Brain pericyte (primary cell): ENCODE results near the gene MNX1.

Experiments used
- DNase-seq: peaks from one replicate; pipeline ENCODE4 v3.0.0-alpha.2; 2012; ENCODE audit warnings: low read depth, low spot score

Gene MNX1

DNA sequence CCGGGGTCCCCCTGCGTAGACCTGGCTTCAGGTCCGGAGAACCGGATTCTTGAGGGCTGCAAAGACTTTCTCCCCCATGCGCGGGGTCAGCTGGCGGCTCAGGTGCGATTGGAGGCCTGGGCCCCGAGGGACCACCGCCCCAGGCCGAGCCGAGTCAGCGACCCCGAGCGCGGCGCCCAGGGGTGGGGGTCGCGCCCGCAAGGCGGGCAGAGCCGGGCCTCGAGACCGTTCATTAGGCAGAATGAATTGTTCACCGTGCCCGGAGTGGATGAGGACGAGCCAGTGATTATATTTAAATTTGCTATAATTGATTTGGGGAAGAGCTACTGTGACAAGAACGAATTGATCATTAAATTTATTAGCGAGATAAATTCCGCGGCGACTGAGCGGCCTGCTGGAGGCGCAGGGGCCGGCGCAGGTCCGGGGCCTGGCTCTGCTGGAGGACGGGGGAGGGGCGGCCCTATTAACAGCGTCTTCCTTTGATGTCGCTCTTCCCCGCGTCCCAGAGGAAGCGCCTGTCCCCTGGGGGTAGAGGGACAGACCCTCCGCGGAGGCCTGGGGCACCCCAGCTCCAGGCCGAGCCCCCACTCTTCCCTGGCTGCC is 7.5 kb downstream of the MNX1 start:
- no peak for DNase-seq

DNA sequence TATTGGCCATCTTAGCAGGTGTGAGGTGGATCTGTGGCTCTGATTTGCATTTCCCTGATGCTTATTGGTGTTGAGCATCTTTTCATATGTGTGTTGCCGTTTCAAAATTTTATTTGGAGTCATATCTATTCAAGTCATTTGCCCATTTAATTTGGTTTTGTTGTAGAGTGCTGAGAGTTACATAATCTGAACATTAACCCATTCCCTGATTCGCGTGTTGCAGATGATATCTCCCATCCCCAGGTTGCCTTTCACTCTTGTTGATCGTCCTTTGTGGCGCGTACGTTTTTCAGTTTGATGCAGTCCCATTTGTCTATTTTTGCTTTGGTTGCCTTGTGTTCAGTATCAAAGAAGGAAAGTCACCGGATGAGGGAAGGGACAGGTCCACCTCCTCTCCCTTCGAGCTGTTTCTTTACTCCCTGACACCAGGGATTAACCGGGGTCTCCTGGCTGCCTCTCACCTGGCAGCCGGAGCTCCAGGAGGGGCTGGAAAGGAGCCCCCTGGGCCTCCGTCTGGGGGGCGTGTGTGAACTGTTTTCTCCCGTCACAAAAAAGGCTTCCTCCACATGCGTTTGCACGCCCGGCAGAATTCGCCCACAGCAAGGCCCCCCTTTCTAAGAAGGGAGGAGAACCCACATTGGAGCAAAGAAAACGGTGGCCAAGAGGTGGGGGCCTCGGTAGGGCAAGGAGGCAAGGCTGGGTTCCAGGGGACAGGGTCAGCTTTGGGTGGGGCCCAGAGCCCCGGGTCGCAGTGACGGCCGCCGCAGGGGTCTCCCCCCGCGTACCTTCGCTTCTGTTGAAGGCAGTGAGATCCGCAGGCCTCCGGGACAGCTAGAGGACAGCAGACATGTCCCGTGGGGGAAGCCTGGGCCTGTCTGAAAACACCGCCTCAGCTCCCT is 8.3 kb downstream of the MNX1 start:
- no peak for DNase-seq

DNA sequence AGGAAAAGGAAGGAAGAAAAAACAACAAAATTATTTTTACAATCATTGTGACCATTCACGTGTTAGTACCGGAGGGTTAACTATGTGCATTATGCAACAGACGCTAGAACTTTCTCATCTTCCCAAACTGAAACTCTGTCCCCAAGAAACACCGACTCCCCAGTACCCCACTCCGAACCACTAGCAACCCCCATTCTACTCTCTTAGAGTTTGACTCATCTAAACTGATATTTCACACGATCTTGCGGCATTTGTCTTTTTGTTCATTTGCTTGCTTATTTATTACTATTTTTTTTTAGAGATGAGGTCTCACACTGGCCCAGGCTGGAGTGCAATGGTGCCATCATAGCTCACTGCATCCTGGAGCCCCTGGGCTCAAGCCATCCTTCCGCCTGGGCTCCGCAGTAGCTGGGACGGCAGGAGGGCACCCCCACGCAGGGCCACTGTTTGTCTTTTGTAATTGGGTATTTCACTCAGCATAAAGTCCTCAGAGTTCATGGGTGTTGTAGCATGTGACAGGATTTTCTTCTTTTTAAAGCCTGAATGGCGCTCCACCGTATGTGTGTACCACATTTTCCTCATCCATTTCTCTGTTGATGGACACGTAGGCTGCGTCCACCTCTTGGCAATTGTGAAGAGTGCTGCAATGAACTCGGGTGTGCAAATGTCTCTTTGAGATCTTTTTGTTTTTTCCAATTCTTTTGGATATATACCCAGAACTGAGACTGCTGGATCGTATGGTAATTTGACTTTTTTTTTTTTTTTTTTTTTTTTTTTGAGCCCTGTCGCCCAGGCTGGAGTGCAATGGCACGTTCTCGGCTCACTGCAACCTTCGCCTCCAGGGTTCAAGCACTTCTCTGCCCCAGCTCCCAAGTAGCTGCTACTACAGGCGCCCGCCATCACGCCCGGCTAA is 9.5 kb downstream of the MNX1 start:
- no peak for DNase-seq

DNA sequence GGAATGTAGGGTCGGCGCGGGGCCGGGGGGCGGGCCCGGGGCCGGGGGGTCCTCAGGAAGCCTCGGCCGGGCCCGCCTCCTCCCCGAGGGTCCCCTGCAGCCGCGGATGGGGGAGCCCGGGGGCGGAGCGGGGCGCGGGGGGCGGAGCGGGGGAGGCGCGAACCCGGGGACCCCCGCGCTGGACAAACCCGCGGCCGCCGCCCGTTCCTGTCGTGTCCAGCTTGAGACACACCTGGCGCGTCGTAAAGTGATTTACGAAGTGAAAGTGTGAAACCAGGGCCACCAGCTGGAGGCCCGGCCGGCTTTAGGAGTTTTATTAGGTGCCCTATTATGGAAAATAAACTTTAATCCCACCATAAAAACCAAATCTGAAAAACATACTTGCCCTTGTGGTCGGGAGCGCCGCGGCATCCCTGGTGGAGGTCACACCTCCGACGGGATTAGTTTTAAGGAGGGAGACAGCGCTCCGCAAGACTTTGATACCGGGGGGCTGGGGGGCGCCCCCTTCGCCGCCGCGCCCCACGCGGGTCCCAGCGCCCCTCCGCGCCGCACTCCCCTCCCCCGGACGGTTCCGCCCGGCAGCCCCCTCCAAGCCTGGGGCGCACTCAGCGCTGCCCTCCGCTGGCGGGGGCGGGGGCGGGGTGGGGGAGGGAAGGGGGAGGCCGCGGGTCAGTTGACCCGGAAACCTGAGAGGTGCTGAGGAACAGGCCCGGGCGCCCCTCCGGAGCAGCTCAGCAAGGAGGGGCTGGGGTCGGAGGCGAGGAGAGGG is 10.3 kb downstream of the MNX1 start:
- DNase-seq: no peak

DNA sequence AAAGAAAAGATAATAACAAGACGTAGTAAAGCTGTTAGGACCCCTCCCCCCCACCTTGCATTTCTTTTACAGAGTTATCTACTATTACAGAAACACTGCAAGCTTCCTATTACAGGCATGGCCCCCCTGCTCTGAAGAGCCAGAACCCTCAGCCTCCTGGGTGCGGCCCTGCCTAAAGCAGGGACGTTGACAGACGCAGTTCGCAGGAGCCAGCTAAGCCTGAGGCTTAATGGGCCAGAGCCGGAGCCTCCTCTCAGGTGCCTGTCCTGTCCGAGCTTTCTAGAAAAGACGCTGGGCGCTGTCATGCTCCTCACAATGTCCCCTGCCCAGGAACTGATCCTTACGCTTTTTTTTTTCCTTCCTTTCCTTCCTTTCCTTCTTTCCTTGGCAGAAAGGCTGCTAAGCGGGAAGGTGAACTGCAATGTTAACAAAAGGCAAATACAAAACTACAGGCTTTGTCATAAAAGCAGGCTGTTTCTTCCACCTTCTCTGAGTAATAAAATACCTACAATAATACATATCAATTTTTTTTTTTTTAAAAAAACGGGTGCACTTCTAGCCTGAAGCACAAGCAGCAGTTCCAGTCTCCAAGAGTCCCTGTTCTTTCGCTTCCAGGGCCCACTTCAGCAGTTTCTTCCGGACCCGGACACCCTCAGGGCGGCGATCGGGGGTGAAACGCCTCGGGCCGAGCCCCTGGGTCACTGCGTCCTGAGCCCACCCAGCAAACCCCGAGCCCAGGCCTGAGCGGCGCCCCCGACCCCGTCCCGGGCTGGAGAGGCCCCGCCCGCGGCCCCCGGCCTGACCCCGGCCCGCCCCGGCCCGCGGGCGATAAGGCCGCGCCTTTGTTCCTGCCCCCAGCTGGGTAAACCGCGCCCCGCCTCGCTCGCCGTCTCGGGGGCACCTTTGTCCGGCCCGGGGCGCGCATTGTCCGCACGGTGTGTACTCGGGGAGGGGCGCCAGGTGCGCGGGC is 11.2 kb downstream of the MNX1 start:
- no peak for DNase-seq

DNA sequence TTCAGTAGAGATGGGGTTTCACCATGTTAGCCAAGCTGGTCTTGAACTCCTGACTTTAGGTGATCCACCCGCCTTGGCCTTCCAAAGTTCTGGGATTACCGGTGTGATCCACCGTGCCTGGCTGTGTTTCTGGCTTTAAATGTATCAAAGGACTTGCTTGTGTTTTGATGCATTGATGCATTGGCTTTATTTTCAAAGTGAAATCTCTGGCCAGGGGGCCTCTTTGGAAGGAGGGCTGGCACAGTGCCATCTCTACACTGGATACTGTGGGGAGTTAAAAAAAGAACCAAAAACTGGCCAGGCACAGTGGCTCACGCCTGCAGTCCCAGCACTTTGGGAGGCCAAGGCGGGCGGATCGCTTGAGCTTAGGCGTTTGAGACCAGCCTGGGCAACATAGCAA is 16.0 kb downstream of the MNX1 start:
- DNase-seq: no peak

DNA sequence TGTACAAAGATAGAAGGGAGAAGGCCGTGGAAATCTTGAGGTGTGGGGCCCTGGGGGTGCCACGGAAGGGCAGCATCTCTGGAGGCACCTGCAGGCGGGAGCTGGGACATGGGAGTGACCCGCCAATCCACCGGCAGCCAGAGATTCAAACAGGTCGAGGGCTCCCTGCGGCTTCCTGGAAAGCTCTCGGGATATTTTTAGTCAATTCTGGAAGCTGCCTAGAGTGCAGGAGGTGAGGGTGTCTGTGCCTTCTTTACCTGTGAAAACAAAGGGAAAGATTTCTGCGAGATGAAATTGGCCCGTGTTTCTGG is 16.6 kb downstream of the MNX1 start:
- no peak for DNase-seq

DNA sequence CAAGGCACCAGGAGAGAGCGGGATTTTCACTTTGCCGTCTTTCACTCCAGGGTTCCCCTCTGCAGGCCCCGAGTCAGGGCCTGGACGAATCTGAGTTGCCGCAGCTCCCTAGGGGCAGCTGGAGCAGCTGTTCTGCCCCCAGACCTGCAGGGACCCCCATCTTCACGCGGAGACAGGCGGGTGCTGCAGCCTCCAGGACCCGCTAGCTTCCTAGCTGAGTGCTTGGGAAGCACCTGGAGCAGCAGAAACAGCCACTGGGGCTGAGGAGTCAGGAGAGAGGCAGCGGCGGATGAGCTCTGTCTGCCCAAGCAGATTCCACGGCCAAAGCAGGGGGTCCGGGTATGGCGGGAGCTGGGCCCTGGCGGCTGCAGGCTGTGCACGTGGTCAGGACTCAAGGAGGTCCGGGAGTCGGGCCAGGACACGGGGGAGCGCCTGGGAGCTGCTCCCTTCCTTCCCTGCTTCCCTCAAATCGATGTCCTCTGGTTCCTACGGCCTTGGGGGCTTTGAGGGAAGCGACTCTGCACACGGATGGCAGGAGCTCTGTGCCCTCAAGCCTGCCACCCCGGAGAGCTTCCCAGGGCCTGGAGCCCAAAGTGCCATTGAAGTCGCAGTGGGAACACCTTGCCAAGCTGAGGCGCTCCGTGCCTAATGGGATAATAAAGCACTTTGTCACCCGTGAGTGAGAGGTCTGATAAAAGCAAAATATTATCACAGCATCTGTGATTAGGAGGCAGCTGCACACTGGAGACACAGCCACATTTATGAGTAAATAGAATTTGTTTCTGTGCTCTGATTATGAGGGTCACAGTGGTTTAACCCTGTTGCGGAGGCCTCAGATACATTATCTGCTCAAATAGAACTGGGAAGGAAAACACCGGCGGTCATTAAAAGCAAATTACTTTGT is 17.2 kb downstream of the MNX1 start:
- no peak for DNase-seq

DNA sequence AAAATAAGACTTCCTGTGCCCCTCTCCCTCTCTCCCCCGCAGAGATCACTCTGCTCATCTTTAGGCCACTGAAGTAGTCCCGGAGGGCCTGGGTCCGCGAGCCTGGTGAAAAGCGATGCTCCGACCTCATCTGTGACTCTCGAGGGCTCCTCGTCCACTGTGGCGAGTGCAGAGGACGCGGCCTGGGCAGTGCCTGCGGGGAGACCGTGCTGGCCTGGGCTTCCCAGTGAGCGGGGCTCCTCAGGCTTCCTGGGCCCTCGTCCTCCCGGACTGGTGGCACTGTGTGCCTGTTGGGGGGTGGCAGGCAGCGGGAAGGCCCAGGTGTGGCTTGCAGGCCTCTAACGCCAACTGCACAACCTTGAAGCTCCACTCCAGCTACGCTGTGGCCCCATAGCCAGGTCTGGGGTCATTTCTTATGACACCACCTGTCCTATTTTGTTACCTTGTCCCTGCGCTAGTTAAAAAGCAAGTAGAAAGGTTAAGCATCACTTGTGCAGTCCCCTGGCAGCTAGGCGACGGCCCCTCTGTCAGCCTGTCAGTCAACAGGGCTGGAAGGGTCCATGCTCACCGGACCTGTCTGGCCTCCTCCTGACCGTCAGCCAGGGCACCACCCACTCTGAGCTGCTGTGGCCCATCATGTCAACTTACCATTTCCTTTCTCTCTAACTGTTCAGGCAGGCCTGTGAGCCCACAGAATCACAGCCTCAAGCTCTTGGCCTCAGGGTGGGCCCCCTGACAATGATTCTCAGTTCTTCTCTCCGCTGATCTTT is 20.5 kb downstream of the MNX1 start:
- DNase-seq: no peak

DNA sequence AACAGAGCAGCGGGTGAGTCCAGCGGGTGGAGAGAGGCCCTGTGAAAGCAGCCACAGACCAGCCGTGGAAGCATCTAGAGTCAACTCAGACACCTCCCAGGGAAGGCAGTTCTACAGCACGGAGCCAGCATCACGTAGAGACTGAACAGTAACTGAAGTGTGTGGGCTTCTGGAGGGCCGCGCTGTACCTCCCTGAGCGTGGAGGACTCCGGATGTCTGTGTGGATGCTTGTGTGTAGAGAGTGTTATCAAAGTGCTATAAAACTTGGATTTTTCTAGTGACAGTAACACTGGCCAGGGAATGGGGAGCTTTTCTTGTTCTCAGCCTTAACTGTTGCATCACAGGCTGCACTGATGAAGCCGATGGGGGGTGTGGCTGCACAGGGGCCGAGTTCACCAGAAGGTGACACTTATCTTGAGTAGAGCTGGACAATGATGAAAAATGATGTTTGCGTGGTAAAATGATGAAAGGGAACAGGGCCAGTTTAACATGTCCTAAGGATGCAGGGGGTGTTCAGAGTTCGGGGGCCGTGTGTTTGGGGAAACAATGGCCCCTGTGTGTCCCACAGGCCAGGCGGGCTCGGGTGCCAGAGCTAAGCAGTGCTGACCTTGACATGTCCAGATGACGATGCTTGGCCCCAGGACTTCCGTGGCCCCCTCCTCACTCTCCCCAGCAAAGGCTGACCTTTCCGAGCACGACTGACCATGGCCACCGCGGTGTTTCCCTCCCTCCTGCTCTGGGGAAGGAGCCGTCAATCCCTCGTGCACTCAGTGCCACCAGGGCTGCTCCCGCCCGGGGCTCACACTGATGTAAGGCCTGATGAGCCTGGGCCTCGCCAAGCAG is 21.9 kb downstream of the MNX1 start:
- DNase-seq: no peak

DNA sequence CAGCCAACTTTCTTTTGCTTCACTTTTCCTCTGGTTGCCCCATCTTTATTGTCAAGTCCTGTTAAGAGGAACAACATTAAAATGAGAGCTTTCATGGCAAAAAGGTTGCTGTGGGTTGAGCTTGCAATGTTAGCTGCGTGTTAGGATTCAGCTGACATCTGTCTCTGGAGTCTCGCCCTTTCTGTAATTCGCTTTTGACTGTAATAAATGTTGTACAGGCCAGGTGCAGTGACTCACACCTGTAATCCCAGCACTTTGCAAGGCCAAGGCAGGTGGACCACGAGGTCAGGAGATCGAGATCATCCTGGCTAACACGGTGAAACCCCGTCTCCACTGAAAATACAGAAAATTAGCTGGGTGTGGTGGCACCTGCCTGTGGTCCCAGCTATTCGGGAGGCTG is 24.1 kb downstream of the MNX1 start:
- no peak for DNase-seq

DNA sequence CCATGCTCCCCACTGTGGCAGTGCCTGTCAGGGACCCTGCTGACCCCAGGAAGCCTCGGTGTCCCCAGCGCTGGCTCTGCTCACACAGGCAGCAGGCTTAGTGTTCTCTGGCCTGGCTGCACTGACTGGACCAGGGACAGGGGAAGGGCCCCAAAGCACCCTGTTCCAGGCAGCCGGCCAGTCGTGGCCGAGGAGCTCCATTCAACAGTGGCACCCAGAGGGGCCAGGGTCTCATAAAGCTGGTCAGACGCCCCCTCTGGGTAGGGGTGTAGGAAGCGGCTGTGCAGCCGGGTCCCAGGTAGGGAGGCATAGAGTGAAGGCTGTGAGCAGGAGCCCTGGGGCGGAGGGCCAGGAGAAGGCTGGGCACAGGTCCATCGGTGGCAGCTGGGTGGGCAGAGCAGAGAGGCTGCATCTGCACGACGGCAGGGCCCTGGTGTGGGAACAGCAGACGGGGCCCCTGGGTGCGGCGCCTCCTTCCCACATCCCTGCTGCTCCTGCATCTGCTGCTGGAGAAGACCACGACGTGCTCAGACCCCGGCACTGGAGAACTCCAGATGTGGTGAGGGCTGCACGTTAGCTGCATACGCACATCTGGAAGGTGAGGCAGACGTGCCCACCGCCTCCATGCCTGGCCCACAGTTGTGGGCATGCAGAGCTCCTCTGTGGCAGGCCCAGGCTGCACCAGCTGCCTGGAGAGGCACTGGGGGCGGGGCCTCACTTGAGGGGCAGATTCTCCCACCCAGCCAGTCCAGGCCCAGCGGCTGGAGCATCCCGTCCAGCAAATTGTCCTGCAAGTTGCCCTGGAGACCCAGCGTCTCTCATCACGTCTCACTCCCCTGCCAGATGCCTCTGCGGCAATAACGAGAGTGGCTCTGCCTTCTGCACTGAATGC is 25.1 kb downstream of the MNX1 start:
- no peak for DNase-seq

DNA sequence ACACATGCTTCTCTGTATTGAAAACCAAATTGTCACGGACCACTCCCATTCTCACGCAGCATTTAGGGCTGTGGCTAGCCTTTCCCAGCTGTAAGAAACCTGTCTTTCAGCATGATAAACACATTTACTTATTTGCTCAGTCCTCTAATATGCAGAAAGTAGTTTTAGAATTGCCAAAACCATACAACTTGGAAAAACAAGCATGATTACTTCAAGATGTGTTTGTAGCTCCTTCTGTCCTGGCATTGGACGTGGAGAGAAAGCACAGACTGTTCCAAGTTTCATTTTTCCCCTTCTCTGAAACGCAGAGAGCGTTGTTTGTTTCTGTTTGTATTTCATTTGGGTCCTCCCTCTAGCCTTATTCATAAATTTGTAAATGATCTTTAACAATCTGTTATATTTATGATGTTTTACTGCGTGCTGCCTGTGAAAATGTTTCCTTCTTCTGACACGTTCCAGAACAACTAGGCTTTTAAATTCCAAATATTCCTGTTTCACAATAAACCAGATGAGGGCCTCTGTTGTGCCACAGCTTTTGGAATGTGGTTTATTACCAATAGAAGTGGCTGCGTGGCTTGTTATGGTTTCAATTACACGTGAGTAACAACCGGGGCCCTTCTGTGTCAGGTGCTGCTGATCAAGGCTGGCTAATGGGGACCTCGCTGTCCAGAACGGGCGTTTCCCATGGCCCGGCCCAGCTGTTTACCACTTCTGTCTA is 26.1 kb downstream of the MNX1 start:
- DNase-seq: no peak

DNA sequence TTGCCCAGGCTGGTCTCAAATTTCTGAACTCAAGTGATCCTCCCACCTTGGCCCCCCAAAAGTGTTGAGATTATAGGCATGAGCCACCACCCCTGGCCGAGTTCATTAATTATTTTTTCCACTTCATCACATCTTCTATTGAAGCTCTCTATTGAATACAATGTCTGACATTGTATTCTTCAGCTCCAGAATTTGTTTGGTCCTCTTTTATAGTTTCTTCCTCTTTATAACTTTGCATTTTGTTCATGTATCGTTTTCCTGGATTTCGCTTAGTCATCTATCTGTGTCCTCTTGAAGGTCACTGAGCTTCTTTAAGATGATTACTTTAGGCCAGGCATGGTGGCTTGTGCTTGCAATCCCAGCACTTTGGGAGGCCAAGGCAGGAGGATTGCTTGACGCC is 30.8 kb downstream of the MNX1 start:
- DNase-seq: no peak

DNA sequence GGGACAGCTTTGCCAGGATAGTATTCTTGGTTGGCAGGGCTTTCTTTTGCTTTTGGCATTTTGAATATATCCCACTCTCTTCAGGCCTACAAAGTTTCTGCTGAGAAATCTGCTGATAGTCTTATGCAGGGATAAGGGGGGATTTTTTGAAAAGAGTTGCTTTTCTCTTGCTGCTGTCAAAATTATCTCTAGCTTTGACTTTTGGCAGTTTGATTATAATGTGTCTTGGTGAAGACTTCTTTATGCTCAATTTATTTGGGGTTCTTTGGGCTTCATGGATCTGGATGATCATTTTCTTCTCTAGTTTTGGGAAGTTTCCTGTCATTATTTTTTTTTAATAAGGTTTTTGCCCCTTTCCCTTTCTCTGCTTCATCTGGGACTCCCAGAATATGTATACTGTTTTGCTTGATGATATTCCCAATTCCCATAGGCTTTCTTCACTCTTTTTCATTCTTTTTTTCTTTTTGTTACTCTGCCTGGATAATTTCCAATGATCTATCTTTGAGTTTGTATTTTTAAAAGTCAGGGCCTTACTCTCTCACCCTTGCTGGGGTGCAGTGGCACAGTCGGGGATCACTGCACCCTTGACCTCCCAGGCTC is 31.4 kb downstream of the MNX1 start:
- no peak for DNase-seq

DNA sequence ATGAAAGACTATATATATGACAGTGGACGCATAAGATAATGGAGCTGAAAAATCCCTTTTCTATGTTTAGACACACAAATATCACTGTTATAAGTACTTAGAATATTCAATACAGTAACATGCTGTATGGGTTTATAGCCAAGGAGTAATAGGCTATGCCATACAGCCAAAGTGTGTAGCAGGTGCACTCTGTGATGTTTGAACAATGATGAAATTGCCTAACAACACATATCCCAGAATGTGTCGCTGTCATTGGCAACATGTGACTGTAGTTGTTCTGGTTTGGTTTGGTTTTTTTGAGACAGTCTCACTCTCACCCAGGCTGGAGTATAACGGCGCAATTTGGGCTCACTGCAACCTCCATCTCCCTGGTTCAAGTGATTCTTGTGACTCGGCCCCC is 34.8 kb downstream of the MNX1 start:
- DNase-seq: no peak
